GM18498 (cell line): ENCODE results near the gene KCNE1.
A peak's percentile ranks its signal among the peaks of the same experiment; 100 is the strongest.
"Not testable (repeated sequence)": the region's sequence is repeated elsewhere in the genome, so short reads cannot be mapped to it uniquely, and the experiment has no call there.

Experiments
- ATAC-seq: cut with Tn5 transposase; IDR thresholded peaks from one replicate; pipeline ENCODE4 v1.9.1; 2021; ENCODE audit warnings: mild to moderate bottlenecking, moderate library complexity; ENCODE audit not compliant: unreplicated experiment

KCNE1 gene

GRCh38 chr21:34514576-34515115 is 2.6 kb upstream of the KCNE1 start:
- no peak for ATAC-seq

- no peak for ATAC-seq
Measured at GRCh38 chr21:34513129-34513675, 1.2 kb upstream of the KCNE1 start.

- no peak for ATAC-seq
Measured at GRCh38 chr21:34511181-34511580, 829 bp downstream of the KCNE1 start.

- peak; percentile 56 for ATAC-seq
Measured at GRCh38 chr21:34510148-34511142, 1.6 kb downstream of the KCNE1 start.

GRCh38 chr21:34509151-34509550 is 2.9 kb downstream of the KCNE1 start:
- no peak for ATAC-seq

GRCh38 chr21:34504595-34504994 is 7.4 kb downstream of the KCNE1 start:
- ATAC-seq = no peak

GRCh38 chr21:34502480-34503106 is 9.4 kb downstream of the KCNE1 start:
- no peak for ATAC-seq

GRCh38 chr21:34501716-34502115 is 10.3 kb downstream of the KCNE1 start:
- ATAC-seq = no peak

GRCh38 chr21:34500191-34500590 is 11.8 kb downstream of the KCNE1 start:
- no peak for ATAC-seq

GRCh38 chr21:34499116-34499515 is 12.9 kb downstream of the KCNE1 start:
- no peak for ATAC-seq

GRCh38 chr21:34498623-34499022 is 13.4 kb downstream of the KCNE1 start:
- no peak for ATAC-seq

- ATAC-seq = not testable (repeated sequence)
Measured at GRCh38 chr21:34483854-34484253, 28.2 kb downstream of the KCNE1 start.

GRCh38 chr21:34483435-34483834 is 28.6 kb downstream of the KCNE1 start:
- not testable (repeated sequence) for ATAC-seq

GRCh38 chr21:34467333-34467732 is 44.7 kb downstream of the KCNE1 start:
- ATAC-seq = not testable (repeated sequence)

- not testable (repeated sequence) for ATAC-seq
Measured at GRCh38 chr21:34459426-34459825, 52.6 kb downstream of the KCNE1 start.

- ATAC-seq = not testable (repeated sequence)
Measured at GRCh38 chr21:34458266-34458665, 53.7 kb downstream of the KCNE1 start.

- ATAC-seq = not testable (repeated sequence)
Measured at GRCh38 chr21:34456180-34456579, 55.8 kb downstream of the KCNE1 start.

- ATAC-seq = not testable (repeated sequence)
Measured at GRCh38 chr21:34455628-34456027, 56.4 kb downstream of the KCNE1 start.

GRCh38 chr21:34447018-34447417 is 65.0 kb downstream of the KCNE1 start:
- not testable (repeated sequence) for ATAC-seq

- ATAC-seq = not testable (repeated sequence)
Measured at GRCh38 chr21:34443486-34443885, 68.5 kb downstream of the KCNE1 start.

GRCh38 chr21:34429710-34430109 is 82.3 kb downstream of the KCNE1 start:
- ATAC-seq = not testable (repeated sequence)
